ENCODE measurements around the gene FUT4. TPM values are rescaled to one million over a fixed set of nuclear protein-coding genes. Genes with fewer than 3 reads are reported as not detected.

Gene FUT4
- total RNA-seq, 1 donor from 2014 or later: 4.1 TPM

- intact Hi-C loops (cut with micrococcal nuclease): no loop called here
- POLR2A ChIA-PET: no interaction called here
- ATAC-seq (ENCODE audit: low read depth) (no peak), DNase-seq (no peak)
- Mint-ChIP-seq H3K9me3 (no peaks in the 10 kb centered on the region), H3K27ac (no peak overlapping the region), H3K4me3 (no peak overlapping the region), H3K27me3 (peaks cover 3% of the 10 kb centered on the region), H3K36me3 (ENCODE audit: low read depth) (no peaks in the 10 kb centered on the region), H3K4me1 (peaks cover 7% of the 10 kb centered on the region)
- CTCF ChIA-PET: no interaction called here
- TF ChIP-seq, protein P1, sequence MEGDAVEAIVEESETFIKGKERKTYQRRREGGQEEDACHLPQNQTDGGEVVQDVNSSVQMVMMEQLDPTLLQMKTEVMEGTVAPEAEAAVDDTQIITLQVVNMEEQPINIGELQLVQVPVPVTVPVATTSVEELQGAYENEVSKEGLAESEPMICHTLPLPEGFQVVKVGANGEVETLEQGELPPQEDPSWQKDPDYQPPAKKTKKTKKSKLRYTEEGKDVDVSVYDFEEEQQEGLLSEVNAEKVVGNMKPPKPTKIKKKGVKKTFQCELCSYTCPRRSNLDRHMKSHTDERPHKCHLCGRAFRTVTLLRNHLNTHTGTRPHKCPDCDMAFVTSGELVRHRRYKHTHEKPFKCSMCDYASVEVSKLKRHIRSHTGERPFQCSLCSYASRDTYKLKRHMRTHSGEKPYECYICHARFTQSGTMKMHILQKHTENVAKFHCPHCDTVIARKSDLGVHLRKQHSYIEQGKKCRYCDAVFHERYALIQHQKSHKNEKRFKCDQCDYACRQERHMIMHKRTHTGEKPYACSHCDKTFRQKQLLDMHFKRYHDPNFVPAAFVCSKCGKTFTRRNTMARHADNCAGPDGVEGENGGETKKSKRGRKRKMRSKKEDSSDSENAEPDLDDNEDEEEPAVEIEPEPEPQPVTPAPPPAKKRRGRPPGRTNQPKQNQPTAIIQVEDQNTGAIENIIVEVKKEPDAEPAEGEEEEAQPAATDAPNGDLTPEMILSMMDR (IDR thresholded peaks at IDR 0.05): no peak
Measured at GRCh38 chr11:94590352-94591041, 46.8 kb downstream of the FUT4 start.

GRCh38 chr11:94593030-94593429 lies 49.3 kb downstream of the FUT4 start:
- no peaks in the 10 kb centered on the region for H3K9me3 Mint-ChIP-seq
- no peaks in the 10 kb centered on the region for H3K27me3 Mint-ChIP-seq
- intact Hi-C loops (cut with micrococcal nuclease): no loop called here
- ATAC-seq (ENCODE audit: low read depth): no peak
- H3K4me3 Mint-ChIP-seq: no peak overlapping the region
- CTCF ChIA-PET: no interaction called here
- H3K36me3 Mint-ChIP-seq (ENCODE audit: low read depth): no peaks in the 10 kb centered on the region
- H3K4me1 Mint-ChIP-seq: peaks cover 7% of the 10 kb centered on the region
- POLR2A ChIA-PET: no interaction called here
- no peak for DNase-seq
- TF ChIP-seq, protein P1 (IDR thresholded peaks at IDR 0.05): no peak
- no peak overlapping the region for H3K27ac Mint-ChIP-seq

DNA sequence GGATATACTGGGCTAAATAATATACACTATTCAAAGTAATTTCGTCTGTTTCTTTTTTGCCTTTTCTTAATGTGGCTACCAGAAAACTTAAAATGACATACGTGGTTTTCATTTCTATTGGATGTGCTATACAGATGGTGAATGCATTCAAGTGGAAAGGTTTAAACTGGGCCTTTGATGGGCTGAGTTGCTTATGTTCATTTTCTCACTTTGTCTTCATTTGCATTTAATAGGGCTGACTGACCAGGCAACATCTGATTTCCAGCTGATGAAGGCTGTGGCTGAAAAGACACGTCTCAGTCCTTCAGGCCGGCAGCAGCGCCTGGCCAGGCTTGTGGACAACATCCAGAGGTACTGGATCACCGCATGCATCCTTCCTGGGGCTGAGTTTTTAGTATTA lies 51.4 kb downstream of the FUT4 start:
- H3K27ac Mint-ChIP-seq: no peak overlapping the region
- H3K9me3 Mint-ChIP-seq: peaks cover 4% of the 10 kb centered on the region
- H3K4me3 Mint-ChIP-seq: no peak overlapping the region
- intact Hi-C loops (cut with micrococcal nuclease): no loop called here
- CTCF ChIA-PET: no interaction called here
- peaks cover under 1% of the 10 kb centered on the region for H3K36me3 Mint-ChIP-seq (ENCODE audit: low read depth)
- TF ChIP-seq, protein P1 (IDR thresholded peaks at IDR 0.05): no peak
- H3K4me1 Mint-ChIP-seq: peaks cover 7% of the 10 kb centered on the region
- POLR2A ChIA-PET: no interaction called here
- DNase-seq (no peak), ATAC-seq (ENCODE audit: low read depth) (no peak)
- H3K27me3 Mint-ChIP-seq: no peaks in the 10 kb centered on the region

- POLR2A ChIA-PET: no interaction called here
- no peak overlapping the region for H3K4me3 Mint-ChIP-seq
- TF ChIP-seq, protein P1 (IDR thresholded peaks at IDR 0.05): no peak
- H3K27me3 Mint-ChIP-seq: no peaks in the 10 kb centered on the region
- no peak for ATAC-seq (ENCODE audit: low read depth)
- no peak for DNase-seq
- H3K36me3 Mint-ChIP-seq (ENCODE audit: low read depth): peaks cover 3% of the 10 kb centered on the region
- H3K4me1 Mint-ChIP-seq: peaks cover 13% of the 10 kb centered on the region
- peaks cover 11% of the 10 kb centered on the region for H3K9me3 Mint-ChIP-seq
- H3K27ac Mint-ChIP-seq: no peak overlapping the region
- CTCF ChIA-PET: no interaction called here
- intact Hi-C loops (cut with micrococcal nuclease): no loop called here
Measured at GRCh38 chr11:94597896-94598295, 54.2 kb downstream of the FUT4 start.

Other genes with a start within 250 kb of the FUT4 start
- gene IZUMO1R, start 239.3 kb upstream of the FUT4 start, total RNA-seq: not detected in 2 replicates
- 0.16 and 0.17 TPM in 2 replicates for gene GPR83, start 142.5 kb upstream of the FUT4 start, total RNA-seq
- gene MRE11, start 50.1 kb upstream of the FUT4 start, total RNA-seq: 39.7 and 40.1 TPM in 2 replicates
- 39.5 and 46.5 TPM in 2 replicates for gene ANKRD49, start 49.9 kb upstream of the FUT4 start, total RNA-seq
- not detected in 2 replicates for gene C11orf97, start 31.5 kb upstream of the FUT4 start, total RNA-seq
- gene PIWIL4, start 23.4 kb downstream of the FUT4 start, total RNA-seq: 0.62 and 1.1 TPM in 2 replicates
- gene AMOTL1, start 224.4 kb downstream of the FUT4 start, total RNA-seq: 0.54 and 1.0 TPM in 2 replicates